HG02763 (cell line): ENCODE measurements around the gene DSG2.

Experiments used
- ATAC-seq: cut with Tn5 transposase; IDR thresholded peaks from one replicate; pipeline ENCODE4 v1.9.1; 2021; ENCODE audit warnings: mild to moderate bottlenecking, moderate library complexity; ENCODE audit not compliant: unreplicated experiment

Gene DSG2

DNA sequence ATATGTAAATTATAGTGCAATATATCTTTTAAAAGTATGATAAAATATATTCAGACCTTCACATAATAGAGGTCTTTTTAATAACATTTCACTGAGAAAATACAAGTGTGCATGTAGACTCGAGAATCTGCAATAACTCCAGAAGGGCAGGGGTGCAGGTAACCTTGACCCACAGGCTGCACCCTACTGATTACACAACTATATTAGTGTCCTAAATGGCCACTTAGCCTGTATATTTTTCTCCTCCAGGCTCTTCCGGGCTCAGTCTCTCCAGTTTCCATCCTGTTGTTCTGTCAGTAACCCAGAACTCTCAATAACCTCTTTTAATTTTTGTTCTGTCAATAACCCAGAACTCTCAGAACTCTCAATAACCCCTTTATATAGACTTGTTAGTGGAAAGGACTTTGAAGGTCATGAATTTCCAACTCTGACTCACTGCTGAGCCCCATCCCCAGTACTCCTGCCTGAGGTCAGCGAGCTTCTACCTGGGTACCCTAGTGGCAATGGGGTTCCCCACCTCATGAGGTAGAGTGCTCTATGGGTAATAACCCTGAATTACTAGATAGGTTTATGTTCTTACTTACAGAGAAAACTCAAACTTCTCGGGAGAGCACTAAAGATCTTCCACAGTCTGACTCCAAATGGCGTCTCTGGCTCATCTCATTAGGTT lies 85.3 kb downstream of the DSG2 start:
- no peak for ATAC-seq

GRCh38 chr18:31585991-31586390 lies 88.0 kb downstream of the DSG2 start:
- no peak for ATAC-seq

GRCh38 chr18:31586616-31587015 lies 88.6 kb downstream of the DSG2 start:
- ATAC-seq, result no peak

GRCh38 chr18:31587529-31587928 lies 89.6 kb downstream of the DSG2 start:
- no peak for ATAC-seq

DNA sequence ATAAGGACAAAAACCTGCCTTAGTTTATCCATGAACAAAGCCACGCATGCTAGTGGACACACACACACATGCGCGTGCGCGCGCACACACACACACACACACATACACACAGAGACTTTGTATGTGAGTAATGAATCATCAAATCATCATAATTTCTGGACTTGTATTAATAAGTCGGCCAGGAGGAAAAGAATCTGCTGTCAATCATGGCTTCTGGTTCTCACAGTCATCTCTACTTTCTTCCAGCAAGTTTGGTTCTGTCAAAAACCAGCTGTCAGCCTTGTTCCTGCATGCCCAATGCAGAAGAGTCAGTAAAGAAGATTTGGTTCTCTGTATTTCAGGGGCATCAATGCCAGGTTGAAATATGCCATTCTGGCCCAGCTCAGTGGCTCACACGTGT lies 92.6 kb downstream of the DSG2 start:
- ATAC-seq, result no peak

DNA sequence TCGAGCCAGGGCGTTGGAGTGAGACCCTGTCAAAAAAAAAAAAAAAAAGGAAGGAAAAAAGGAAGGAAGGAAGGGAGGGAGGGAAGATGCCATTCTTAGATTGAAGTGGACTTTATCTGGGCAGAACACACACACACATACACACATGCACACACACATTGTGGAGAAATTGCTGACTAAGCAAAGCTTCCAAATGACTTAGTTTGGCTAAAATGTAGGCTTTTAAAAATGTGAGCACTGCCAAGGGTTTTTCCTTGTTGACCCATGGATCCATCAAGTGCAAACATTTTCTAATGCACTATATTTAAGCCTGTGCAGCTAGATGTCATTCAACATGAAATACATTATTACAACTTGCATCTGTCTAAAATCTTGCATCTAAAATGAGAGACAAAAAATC lies 93.1 kb downstream of the DSG2 start:
- ATAC-seq, result no peak

- no peak for ATAC-seq
Measured at GRCh38 chr18:31591628-31592027, 93.7 kb downstream of the DSG2 start, which contains the start of gene TTR. TSS of gene TTR (plus strand) at chr18:31591877. CDS start at chr18:31591903, 26 bp downstream.

DNA sequence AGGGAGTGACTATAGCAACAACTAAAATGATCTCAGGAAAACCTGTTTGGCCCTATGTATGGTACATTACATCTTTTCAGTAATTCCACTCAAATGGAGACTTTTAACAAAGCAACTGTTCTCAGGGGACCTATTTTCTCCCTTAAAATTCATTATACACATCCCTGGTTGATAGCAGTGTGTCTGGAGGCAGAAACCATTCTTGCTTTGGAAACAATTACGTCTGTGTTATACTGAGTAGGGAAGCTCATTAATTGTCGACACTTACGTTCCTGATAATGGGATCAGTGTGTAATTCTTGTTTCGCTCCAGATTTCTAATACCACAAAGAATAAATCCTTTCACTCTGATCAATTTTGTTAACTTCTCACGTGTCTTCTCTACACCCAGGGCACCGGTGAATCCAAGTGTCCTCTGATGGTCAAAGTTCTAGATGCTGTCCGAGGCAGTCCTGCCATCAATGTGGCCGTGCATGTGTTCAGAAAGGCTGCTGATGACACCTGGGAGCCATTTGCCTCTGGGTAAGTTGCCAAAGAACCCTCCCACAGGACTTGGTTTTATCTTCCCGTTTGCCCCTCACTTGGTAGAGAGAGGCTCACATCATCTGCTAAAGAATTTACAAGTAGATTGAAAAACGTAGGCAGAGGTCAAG lies 94.7 kb downstream of the DSG2 start:
- no peak for ATAC-seq

DNA sequence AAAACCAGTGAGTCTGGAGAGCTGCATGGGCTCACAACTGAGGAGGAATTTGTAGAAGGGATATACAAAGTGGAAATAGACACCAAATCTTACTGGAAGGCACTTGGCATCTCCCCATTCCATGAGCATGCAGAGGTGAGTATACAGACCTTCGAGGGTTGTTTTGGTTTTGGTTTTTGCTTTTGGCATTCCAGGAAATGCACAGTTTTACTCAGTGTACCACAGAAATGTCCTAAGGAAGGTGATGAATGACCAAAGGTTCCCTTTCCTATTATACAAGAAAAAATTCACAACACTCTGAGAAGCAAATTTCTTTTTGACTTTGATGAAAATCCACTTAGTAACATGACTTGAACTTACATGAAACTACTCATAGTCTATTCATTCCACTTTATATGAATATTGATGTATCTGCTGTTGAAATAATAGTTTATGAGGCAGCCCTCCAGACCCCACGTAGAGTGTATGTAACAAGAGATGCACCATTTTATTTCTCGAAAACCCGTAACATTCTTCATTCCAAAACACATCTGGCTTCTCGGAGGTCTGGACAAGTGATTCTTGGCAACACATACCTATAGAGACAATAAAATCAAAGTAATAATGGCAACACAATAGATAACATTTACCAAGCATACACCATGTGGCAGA lies 97.3 kb downstream of the DSG2 start:
- no peak for ATAC-seq

- ATAC-seq, result no peak
Measured at GRCh38 chr18:31596081-31596872, 98.3 kb downstream of the DSG2 start.

DNA sequence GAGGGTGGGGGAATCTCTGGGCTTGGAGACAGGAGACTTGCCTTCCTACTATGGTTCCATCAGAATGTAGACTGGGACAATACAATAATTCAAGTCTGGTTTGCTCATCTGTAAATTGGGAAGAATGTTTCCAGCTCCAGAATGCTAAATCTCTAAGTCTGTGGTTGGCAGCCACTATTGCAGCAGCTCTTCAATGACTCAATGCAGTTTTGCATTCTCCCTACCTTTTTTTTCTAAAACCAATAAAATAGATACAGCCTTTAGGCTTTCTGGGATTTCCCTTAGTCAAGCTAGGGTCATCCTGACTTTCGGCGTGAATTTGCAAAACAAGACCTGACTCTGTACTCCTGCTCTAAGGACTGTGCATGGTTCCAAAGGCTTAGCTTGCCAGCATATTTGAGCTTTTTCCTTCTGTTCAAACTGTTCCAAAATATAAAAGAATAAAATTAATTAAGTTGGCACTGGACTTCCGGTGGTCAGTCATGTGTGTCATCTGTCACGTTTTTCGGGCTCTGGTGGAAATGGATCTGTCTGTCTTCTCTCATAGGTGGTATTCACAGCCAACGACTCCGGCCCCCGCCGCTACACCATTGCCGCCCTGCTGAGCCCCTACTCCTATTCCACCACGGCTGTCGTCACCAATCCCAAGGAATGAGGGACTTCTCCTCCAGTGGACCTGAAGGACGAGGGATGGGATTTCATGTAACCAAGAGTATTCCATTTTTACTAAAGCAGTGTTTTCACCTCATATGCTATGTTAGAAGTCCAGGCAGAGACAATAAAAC lies 100.2 kb downstream of the DSG2 start:
- no peak for ATAC-seq
